ENCODE data around the gene SLC38A5. TPM values are rescaled to one million over a fixed set of nuclear protein-coding genes. Genes with fewer than 3 reads are reported as not detected.

The SLC38A5 gene
- total and polyA plus RNA-seq, 2 experiments from 2014 or later, result 20.7 to 47.7 TPM

DNA sequence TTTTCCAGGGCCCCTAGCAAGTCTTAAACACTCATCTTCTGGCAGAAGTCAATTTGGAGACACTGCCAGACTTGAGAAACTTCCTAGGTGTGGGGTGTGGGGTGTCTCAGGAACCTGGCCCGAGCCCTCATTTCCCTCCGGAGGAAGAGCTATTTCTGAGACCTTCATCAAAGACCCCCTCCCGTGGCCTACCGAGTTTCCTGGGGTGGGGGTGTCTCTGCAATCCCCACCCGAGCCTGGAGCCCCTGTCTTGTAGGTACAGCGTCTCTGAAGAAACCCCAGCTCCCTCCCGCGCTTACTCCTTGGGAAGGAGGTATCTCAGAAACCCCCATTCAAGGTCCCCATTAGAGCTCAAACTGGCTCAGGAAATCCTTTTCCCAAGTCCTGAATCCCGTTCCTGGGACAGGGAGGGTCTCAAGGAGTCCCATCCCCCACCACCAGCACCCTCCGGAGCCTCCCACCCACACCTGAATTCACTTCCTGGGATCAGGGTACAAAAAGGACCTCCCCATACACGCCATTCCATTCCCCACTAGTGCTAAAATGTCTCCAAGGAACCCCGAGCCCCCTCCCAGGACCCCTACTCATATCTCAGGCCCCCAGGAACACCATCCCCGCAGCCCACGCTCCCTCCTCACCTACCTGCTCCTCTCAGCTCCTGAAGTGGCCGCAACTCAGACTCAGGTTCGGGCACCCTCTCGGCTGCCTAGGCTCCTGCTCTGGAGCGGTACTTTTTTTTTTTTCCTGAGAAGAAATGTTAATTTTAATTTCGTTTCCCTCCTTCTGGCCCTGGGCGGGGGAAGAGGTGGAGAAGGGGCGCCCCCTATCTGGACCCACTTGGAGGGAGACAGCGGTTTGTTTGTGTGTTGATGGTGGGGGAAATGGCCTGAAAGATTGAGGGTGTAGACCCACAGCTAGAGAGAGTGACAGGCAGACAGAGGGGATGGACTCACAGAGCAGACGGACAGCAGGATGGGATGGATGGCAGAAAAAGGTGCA is 1.1 kb downstream of the SLC38A5 start:
- Histone ChIP-seq H3F3A (replicated peaks; ENCODE audit: low read depth) (no peaks in the 10 kb centered on the region), H3K9me2 (ENCODE audit: insufficient read depth) (no peaks in the 10 kb centered on the region), H3K4me2 (peak overlapping the region; percentile 84), H4K20me1 (replicated peaks; ENCODE audit: insufficient read depth) (no peaks in the 10 kb centered on the region), H3K36me3 (ENCODE audit: insufficient read depth) (no peaks in the 10 kb centered on the region), H2AFZ (no peak overlapping the region), H3K79me2 (replicated peaks; ENCODE audit: insufficient read depth) (0 out of 2 replicates have a peak, but pooled peaks cover 12% of the 10 kb centered on the region), H3K27me3 (ENCODE audit: insufficient read depth) (no peaks in the 10 kb centered on the region), H3K27ac (ENCODE audit: low read depth) (no peak overlapping the region), H3K4me3 (peak overlapping the region; percentile 68), H3K4me1 (ENCODE audit: insufficient read depth) (peaks cover 4% of the 10 kb centered on the region; the same call in 1 of the 2 replicates)
- H3K36me3 Mint-ChIP-seq (ENCODE audit: low read depth), result peaks cover 31% of the 10 kb centered on the region
- peak overlapping the region; percentile 97 for H3K4me3 Mint-ChIP-seq
- peaks cover 43% of the 10 kb centered on the region for H3K4me1 Mint-ChIP-seq
- H3K9me3 Mint-ChIP-seq, result no peaks in the 10 kb centered on the region; the same call in none of the 3 replicates
- DNase-seq (ENCODE audit: low spot score) (peak; percentile 65), ATAC-seq (peak; percentile 18)
- TF ChIP-seq, protein P1, sequence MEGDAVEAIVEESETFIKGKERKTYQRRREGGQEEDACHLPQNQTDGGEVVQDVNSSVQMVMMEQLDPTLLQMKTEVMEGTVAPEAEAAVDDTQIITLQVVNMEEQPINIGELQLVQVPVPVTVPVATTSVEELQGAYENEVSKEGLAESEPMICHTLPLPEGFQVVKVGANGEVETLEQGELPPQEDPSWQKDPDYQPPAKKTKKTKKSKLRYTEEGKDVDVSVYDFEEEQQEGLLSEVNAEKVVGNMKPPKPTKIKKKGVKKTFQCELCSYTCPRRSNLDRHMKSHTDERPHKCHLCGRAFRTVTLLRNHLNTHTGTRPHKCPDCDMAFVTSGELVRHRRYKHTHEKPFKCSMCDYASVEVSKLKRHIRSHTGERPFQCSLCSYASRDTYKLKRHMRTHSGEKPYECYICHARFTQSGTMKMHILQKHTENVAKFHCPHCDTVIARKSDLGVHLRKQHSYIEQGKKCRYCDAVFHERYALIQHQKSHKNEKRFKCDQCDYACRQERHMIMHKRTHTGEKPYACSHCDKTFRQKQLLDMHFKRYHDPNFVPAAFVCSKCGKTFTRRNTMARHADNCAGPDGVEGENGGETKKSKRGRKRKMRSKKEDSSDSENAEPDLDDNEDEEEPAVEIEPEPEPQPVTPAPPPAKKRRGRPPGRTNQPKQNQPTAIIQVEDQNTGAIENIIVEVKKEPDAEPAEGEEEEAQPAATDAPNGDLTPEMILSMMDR (conservative IDR thresholded peaks at IDR 0.05; ENCODE audit: low read depth in 2 of 2), result peak; percentile 54 to 65
- TF ChIP-seq POLR2AphosphoS5 (IDR thresholded peaks at IDR 0.05; ENCODE audit: low read depth) (peak; percentile 36; the same call in 1 of the 2 replicates), STAT1 (IDR thresholded peaks at IDR 0.05; ENCODE audit: unreplicated experiment) (no peak), REST (IDR thresholded peaks at IDR 0.05; ENCODE audit: unreplicated experiment) (no peak)
- peaks cover 13% of the 10 kb centered on the region for H3K27me3 Mint-ChIP-seq (ENCODE audit: insufficient read depth, low read depth, poor library complexity)
- H3K27ac Mint-ChIP-seq, result peak overlapping the region; percentile 81; the same call in 1 of the 2 replicates

- H3K27me3 ChIP-seq (ENCODE audit: insufficient read depth), result no peaks in the 10 kb centered on the region
- Mint-ChIP-seq H3K4me3 (peak overlapping the region; percentile 97), H3K27me3 (ENCODE audit: insufficient read depth, low read depth, poor library complexity) (peaks cover 13% of the 10 kb centered on the region), H3K27ac (no peak overlapping the region), H3K9me3 (no peaks in the 10 kb centered on the region; the same call in none of the 3 replicates), H3K4me1 (peaks cover 36% of the 10 kb centered on the region), H3K36me3 (ENCODE audit: low read depth) (peaks cover 32% of the 10 kb centered on the region)
- H3K4me3 ChIP-seq, result peak overlapping the region; percentile 68
- H2AFZ ChIP-seq, result no peak overlapping the region
- H3K27ac ChIP-seq (ENCODE audit: low read depth), result no peak overlapping the region
- peaks cover 4% of the 10 kb centered on the region; the same call in 1 of the 2 replicates for H3K4me1 ChIP-seq (ENCODE audit: insufficient read depth)
- no peaks in the 10 kb centered on the region for H4K20me1 ChIP-seq (replicated peaks; ENCODE audit: insufficient read depth)
- H3K36me3 ChIP-seq (ENCODE audit: insufficient read depth), result no peaks in the 10 kb centered on the region
- no peaks in the 10 kb centered on the region for H3F3A ChIP-seq (replicated peaks; ENCODE audit: low read depth)
- DNase-seq (ENCODE audit: low spot score) (peak; percentile 2), ATAC-seq (peak; percentile 8; the same call in 2 of the 3 replicates)
- H3K4me2 ChIP-seq, result peak overlapping the region; percentile 84
- H3K79me2 ChIP-seq (replicated peaks; ENCODE audit: insufficient read depth), result 0 out of 2 replicates have a peak, but pooled peaks cover 12% of the 10 kb centered on the region
- H3K9me2 ChIP-seq (ENCODE audit: insufficient read depth), result no peaks in the 10 kb centered on the region
- TF ChIP-seq, protein P1 (conservative IDR thresholded peaks at IDR 0.05; ENCODE audit: low read depth in 2 of 2), result no peak
- TF ChIP-seq STAT1 (IDR thresholded peaks at IDR 0.05; ENCODE audit: unreplicated experiment), result no peak
- TF ChIP-seq EZH2 (IDR thresholded peaks at IDR 0.05; ENCODE audit: low read depth, unreplicated experiment), result no peak
- no peak for TF ChIP-seq NANOG (IDR thresholded peaks at IDR 0.05; ENCODE audit: borderline replicate concordance)
- no peak for TF ChIP-seq REST (IDR thresholded peaks at IDR 0.05; ENCODE audit: unreplicated experiment)
These were observed 1.8 kb downstream of the SLC38A5 start for GRCh38 chrX:48468247-48468671.
